Measurements from ENCODE around the gene DTX4.

Gene DTX4

DNA sequence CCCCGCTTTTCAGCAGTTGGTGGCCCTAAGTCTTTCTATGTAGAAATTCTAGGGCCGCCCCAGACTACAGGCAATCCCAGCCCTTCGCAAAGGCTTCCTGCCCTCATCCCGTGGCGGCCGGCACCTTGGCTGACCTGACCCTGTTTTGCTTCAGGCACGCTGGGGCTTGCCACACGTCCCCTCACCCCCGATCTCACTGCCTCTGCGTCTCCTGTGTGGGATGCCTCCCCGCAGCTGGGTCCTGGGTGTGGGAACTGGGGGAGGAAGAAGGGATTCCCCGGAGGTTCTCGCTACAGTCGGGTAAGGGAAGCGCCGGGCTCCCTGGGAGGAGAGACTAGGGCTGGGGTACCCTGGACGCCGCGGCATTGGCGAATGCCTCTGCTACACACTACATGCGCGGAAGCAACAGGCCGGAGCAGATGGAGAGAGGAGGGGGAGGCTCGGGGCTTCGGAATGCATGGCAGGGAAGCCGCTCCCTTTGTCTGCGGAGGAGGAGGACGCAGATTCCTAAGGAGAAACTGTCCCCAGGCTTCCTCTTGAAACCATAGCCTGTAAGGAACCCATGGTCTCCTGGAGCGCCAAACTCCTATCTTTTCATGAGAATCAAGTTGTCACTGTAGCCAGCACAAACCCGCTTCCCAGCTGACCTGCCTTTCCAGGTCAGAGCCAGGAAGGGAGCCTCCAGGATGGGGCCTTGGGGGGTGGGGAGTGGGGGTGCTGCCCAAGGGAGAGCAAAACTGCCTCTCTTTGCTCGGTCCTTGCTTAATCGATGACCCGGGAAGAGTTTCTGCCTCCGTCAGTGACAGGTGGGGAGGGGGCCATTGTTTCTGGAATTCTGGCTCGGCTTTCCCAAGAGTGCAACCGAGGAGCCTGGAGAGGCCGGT lies 1.4 kb downstream of the DTX4 start:
- DNase-seq: no peak

DNA sequence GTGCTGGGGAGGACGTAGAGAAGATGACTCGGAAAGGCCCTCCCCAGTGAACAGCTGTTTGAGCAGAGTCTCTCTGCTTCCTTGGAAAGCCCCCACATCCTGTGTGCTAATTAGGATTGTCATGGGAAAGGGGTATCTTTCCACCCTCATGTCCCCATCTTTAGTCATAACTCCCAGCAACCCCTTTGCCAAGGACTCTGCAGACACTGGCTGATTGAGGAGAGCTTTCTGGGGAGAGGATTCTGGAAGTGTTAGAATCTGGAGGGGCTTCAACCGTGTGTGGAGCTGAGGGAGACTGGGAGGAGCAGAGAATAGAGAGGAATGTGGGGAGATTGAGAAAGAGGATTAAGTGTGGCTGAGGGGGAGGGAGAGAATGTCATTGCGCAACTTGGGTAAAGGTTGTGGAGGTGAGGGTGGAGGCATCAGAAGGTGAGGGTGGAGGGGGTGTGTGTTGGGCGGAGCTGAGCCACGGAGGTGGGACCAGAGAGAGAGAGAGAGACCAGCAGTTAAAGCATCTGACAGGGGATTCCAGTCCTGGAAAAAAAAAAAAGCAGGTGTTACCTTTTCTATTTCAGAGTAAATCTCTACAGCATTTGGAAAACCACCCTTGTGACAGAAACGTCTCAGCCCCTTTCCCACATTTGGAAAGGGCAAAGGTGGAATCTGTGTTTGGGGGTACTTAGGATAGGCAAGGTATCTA lies 2.2 kb downstream of the DTX4 start:
- DNase-seq: no peak

DNA sequence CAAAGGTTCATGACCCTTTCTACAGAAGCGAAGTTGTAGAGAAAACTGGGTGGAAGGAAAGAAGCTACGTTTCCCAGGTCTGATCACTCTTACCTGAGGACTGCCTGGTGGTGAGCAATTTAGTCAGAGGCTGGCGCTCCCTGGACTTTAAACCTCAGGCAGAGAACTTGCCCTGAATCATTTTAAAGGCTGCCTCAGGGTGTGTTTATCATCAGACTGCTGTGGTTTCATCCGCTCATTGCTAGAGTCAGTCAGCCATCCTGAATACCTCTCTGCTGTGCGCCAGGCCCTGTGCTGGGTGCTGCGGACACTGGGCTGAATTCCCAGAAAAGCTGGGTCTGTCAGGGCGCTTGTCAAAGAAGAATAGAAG lies 2.7 kb downstream of the DTX4 start:
- no peak for DNase-seq

DNA sequence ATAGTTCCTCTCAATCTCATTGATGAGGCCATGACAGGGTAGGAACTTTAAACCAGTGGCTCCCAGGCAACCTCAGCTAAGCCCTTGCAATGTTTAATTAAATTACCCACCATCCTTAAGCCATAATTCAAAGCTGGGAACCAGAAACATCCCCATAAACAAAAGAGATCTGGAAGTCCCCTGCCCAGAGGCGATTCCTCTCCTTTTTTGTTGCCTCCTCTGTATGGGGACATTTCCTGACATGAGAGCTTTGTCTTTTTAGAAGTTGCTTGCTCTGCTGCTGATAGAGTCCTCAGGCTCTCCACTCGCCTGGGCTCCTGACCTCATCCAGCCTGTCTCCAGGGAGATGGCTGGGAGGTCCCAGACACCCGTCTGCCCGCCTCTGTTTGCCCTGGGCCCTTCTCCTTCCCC lies 3.2 kb downstream of the DTX4 start:
- no peak for DNase-seq

DNA sequence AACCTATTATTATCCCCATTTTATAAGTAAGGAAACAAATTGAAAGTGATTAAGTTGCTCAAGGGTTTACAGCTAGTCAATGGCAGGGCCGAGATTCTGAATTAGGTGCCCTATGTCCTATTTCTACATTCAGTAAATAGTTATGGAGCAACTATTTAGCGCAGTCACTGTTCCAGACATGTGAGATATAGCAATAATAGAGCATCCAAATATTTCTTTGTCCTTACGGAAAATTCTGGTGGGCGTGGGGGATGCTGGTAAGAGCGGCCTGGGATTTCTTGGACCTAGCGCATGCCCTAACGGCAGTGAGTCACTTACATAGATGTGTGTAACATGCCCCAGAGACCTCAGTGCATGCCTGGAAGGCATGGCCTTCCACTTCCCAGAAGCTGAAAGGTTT lies 4.4 kb downstream of the DTX4 start:
- no peak for DNase-seq

DNA sequence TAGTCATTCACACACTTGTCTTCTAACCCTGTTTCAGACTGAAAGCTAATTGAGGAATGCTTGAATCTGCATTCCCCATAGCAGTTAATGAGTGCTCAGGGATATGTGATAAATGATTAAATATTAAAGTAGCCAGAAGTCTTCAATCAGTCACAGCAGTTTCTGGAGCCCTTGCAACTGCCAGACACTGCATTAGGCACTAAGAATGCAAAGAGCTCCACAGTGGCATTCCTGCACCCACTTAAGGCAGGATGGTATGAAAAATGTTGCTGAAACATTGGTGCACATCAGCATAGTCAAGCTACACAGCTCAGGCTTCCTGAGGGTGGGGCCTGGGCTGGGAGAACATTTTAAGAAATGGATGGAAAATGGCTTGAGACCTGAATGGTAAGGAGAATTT lies 6.5 kb downstream of the DTX4 start:
- no peak for DNase-seq

DNA sequence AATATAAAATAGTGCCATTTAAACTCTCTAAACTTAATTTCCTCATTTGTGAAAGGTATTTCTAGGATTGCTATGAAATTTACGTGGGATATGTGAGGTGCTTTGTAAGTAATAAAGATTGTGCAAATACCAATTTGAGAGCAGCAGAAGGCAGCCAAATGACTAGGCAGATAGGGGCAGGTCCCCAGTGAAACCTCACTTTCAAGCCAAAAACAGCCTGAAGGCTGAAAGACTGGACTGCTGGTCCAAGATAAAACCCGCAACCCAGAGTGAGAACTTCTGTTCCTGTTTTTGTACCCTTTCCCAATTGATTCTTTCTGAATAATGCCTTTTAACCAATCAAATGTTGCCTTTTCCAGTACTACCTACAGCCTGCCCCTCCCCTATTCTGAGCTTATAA lies 7.2 kb downstream of the DTX4 start:
- DNase-seq: no peak

DNA sequence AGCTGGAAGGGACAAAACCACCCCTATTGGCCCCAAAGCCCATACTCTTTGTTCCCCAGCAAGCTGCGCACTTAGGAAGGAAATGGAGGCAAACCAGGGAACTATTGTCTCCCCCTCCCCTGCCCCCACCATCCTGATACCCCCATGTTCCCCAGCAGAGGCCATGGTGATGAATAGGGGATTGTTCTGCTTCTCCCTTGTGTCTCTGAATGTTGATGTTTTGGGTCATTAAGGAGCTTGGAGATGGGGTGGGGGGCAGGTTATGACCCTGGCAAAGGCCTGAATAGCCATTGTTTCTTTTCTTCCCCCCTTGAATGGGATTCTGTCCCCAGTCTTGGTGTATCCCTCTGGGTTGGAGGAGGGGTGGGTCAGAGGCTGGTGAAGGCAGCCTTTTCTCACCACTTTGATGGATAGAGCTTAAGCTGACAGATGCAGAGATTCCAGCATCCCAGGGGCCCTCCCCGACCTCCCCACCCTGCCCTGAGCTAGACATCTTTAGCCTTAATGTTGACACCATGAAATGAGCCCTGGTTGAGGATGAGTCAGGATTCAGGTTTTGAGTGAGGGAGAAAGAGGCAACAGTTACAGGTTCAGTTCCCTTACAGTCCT lies 8.3 kb downstream of the DTX4 start:
- no peak for DNase-seq

DNA sequence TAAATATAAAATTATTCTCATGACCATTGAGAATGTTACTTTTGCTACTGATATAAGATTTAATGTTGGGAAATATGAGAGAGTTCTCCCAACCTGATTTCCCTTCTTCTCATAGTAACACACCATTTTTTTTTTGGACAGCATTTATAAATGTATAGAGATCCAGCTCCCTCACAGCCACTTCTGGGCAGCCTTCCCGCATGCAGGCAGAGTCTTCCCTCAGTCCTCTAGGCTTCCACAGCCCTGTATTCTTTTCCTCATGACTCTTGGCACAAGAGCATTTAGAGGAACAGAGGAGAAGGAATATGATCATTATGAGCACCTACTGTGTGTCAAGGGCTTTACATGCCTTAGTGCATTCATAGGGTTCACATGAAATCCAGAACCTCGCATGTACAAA lies 9.0 kb downstream of the DTX4 start:
- DNase-seq: no peak

DNA sequence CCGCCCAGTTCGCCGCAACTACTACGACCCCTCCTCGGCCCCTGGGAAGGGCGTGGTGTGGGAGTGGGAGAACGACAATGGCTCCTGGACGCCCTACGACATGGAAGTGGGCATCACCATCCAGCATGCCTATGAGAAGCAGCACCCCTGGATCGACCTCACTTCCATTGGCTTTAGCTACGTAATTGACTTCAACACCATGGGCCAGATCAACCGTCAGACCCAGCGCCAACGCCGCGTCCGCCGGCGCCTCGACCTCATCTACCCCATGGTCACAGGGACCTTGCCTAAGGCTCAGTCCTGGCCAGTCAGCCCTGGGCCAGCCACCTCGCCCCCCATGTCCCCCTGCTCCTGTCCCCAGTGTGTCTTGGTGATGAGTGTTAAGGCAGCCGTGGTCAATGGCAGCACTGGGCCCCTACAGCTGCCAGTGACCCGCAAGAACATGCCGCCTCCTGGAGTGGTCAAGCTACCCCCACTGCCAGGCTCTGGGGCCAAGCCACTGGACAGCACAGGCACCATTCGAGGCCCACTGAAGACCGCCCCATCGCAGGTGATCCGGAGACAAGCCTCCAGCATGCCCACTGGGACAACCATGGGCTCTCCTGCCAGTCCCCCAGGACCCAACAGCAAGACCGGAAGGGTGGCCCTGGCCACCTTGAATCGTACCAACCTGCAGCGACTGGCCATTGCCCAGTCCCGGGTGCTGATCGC lies 10.0 kb downstream of the DTX4 start:
- no peak for DNase-seq

DNA sequence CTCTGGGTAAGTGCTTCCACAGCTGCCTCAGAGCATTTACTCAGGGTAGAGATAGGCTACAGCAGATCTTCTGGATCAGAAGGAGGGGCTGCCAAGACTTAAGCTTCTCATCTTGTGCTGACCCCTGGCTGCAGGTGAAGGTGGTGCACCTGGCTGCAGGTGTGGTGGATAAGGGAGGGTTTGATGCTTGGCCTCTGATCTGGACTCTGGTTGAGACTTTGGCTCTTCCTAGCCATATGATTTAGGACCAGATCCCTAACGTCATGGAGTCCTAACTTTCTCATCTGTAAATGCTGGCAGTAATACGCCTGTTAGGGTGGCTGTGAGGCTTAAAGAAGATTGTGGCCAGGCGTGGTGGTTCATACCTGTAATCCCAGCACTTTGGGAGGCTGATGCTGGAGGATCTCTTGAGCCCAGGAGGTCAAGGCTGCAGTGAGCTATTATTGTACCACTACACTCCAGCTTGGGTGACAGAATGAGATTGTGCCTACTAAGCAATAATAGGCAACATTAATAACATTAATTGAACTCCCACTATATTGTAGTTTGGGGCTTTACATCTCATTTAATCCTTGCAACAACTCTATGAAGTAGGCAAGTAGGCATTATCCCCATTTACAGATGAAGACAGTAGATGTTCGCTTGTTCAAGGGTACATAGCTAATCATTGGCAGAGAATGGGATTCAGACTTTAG lies 10.7 kb downstream of the DTX4 start:
- DNase-seq: no peak

DNA sequence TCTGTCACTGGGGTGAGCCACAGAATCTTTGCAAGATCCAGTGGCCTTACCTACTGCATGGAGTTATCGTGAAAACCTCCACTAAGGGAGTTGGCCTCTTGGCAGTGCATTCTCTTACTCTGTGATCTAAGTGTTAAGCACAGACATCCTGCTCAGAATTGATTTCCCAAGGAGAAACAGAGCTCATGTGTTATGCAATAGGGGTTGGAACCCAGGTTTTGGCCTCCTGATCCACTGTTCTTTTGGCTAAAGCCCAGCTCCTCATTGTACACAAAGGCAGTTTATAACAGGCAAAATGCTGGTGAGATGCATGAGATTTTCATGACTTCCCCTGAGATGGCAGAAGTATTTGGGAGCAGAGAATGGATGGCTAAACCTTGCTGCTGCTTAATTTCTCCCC lies 11.8 kb downstream of the DTX4 start:
- no peak for DNase-seq

DNA sequence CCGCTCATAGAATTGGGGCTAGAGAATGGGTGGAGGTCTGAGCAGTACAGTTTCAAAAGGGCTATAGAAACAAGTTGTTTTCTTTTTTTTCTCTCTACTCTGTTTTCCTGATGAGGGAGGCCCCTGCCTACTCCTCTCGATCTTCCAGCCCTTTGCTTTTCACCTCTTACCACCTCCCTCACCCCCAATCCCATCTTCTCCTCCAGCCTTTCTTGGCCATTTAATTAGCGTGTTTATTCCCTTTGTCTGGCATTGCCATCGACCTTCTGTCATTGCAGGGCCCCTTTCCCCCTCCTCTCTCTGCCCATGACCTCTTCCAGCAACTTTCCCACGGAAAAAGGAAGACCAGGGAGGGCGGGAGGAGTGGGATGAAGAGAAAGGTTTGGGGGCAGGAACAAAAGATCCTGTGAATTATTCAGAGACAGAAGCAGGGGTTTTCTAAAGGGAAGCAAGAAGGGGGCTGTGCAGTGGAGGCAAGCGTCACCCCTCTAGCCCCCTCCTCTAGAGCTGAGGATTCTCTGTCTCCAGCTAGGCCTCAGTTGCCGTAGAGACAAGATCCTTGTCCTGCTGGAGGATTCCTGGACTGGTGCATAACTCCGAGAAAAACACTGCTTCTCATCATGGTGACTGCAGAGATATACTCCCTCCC lies 12.9 kb downstream of the DTX4 start:
- DNase-seq: no peak

DNA sequence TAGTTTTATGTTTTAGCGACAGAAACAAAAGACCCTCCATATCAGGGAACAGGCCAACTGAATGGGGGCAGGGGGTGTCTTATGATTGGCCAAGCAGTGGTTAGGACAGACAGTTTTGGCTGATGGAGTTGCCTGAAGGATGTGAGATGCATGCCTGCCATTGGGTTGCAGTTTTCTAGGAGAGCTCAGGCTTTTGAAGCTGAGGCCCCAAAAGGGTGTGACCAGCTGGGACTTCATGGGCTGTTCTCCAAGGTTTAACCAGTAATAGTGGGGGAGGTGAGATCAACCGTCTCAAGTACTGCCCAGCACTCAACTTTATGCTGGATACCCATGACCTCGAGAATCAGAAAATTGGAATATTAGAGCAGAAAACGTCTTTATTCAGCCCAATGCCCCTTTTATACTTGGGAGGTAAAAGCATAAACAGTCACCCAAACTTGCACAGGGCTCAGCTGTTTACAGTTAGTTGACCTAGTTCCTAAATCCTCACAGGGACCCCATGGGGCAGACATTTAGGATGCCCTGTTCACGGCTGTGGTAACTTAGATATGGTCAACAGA lies 13.5 kb downstream of the DTX4 start:
- DNase-seq: no peak

DNA sequence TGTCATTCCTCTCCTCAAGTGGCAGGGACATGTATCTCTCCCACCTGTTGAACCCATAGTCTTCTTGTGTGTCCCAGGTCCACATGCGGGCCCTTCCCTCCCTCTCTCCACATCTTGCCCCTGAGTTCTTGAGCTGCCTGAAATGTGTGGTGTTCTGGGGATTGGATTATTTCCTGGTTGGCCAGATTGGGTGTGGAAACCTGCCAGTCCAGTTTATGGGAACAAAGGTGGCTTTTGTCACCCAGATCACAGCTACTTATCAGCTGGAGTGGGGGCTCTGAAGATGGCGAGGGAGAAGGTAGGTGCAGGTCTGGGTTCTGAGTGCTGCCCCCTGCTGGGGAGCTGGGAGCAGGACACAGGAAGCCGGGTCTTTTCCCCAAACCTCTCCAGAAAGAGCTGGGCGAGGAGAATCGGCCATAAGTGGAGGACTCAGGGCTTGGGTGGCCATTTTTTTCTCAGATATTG lies 14.2 kb downstream of the DTX4 start:
- DNase-seq: no peak

DNA sequence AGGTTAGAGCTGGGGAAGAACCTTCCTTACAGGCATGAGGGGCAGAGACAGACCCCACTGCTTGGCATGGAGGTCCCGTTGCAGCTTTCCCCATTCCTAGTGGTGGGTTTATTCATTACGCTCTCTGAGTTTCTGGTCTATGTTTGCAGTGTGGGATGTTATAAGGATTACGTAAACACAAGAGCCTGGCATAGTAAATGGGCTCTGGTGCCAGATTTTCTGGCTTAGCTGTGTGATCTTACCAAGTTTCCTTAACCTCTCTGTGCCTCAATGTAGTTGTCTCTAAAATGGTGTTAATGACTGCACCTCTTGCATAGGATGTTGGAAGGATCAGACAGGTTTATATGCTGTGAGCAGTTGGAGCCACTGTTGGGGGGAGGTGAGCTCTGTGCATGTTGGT lies 15.1 kb downstream of the DTX4 start:
- DNase-seq: no peak

DNA sequence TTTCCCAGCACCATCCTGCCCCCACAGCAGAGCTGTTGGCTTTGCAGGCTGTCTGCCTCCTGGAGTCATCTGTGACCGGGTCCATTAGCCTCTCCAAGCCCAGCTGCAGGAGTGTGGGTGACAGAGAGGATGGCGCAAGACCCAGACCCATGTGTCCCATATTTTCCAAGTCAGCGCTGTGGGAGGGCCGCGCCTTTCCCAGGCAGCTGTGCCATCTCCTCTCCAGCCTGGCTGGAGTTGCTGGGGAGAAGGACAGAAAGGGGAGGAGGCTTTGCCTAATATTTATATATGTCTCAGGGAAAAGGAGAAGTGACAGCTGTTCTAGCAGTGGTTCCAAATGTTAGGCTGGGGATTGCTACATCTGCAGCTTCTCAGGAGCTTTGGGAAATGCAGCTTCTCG lies 15.7 kb downstream of the DTX4 start:
- DNase-seq: no peak

DNA sequence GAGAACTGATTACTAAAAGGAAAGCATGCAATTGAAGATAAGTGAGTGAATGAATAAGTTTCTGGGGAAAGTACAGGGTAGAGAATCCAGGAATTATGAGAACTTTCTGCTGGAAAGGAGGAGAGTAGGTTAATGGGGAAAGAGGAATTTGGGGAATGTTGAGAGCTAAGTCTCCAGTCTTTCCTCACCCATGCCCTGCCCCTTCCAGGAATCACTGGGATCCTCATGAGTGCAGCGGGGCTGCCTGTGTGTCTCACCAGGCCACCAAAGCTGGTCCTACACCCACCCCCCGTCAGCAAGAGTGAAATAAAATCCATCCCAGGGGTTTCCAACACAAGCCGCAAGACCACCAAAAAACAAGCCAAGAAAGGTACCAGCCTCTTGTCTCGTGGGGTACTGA lies 17.0 kb downstream of the DTX4 start:
- no peak for DNase-seq

DNA sequence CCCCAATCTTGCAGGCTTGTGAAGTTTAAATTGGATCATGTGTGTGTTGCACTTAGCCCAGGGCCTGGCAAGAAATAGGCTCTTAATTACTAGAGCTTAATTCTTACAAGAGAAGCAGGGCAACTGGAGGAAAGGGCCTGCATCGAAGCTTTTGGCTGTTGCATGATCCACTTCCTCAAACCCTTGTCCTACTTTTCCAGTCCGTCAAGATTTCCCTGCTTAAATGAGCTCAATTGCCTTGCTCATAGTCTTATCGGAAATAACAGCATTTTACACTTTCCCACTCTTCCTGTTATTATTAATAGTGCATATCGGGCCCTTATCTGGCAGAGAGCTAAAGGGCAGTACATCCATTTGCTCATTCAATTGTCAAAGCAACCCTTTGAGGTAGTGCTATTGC lies 18.1 kb downstream of the DTX4 start:
- no peak for DNase-seq

DNA sequence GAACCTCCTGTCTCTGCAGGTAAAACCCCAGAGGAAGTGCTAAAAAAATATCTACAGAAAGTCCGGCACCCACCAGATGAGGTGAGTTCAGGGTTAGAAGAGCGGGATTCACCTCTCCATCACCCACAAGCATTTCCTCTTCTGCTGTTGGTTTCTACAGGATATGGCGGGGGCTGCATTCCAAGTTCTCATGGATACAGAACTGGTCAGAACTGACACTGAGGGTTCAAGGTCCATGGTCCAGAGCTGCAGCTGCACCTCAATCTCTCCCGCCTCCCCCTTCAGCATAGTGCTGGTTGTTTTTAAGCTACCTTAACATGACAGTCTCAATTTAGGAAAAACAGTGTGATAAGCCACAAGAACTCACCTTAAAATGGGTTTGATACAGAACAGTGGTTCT lies 19.2 kb downstream of the DTX4 start:
- no peak for DNase-seq

DNA sequence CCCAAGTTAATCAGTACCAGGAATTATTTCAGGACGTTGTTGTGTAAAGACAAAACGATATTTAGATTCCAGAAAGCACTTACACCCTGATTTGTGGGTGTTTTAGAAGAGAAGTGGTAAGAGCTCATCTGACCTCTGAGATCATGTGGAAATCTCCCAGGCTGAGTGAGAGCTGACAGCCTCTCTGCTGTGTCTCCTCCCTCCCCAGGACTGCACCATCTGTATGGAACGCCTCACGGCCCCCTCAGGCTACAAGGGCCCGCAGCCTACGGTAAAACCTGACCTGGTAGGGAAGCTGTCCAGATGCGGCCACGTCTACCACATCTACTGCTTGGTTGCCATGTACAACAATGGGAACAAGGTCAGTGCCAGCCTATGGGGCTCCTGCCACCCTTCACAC lies 20.0 kb downstream of the DTX4 start:
- DNase-seq: no peak

DNA sequence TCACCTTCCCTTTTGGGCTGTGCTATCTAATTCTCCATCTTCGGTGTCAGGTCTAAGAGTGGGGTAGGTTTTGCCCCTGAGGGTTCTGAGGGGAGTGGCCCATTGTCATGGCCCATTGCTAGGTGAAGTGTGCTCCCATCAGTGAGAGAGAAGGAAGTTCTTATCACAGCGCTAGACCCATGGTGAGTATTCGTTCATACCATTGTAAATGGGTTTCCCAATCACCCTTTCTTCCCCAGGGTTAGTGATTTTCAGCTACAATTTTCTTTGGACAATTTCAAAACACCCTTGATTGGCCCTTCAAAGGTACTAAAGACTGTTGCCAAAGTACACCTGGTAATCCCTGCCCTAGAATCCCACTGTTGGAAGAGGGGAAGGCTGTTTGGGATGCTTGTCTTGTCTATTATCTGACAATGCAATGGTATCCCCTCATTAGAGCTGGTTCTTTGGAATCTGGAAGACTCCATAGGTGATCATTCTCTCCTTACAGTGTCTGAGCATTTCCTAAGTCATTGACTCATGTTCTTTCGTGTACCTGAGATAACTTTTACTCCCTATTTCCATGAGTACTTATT lies 20.6 kb downstream of the DTX4 start:
- no peak for DNase-seq
